Heart left ventricle (tissue), 16 donors: ENCODE measurements around the gene METRNL. TPM values are rescaled to one million over a fixed set of nuclear protein-coding genes. Genes with fewer than 3 reads are reported as not detected.
A peak's percentile ranks its signal among the peaks of the same experiment; 100 is the strongest.

ENCODE experiments used
- ATAC-seq, 4 donors: fragments of 200-7000 bp; cut with Tn5 transposase; one replicate each; pipeline ENCODE4 v1.9.1; 2020 to 2022; ENCODE audit warnings: moderate library complexity in 4 of 4, mild to moderate bottlenecking in 3 of 4, moderate number of reproducible peaks in 1 of 4
- DNase-seq, 5 donors: peaks; one replicate each; pipeline ENCODE4 v3.0.0-alpha.2; 2020
- H3K27ac ChIP-seq, 12 donors: fragments of 200-600 bp; sonication (generic) in 4 of 12; one replicate each; pipeline versions ENCODE4 v1.5.0 to v1.8.0; 2016 to 2022; ENCODE audit warnings: mild to moderate bottlenecking in 2 of 12
- H3K27me3 ChIP-seq, 9 donors: fragments of 200-600 bp; sonication (generic) in 2 of 9; one replicate each; pipeline versions ENCODE4 v1.5.1 to v1.8.0; 2016 to 2022; ENCODE audit warnings: mild to moderate bottlenecking in 3 of 9
- H3K36me3 ChIP-seq, 9 donors: fragments of 200-600 bp; sonication (generic) in 2 of 9; one replicate each; pipeline versions ENCODE4 v1.5.0 to v1.8.0; 2018 to 2022; ENCODE audit warnings: mild to moderate bottlenecking in 2 of 9
- H3K4me1 ChIP-seq, 12 donors: fragments of 200-600 bp; sonication (generic) in 4 of 12; one replicate each; pipeline versions ENCODE4 v1.5.0 to v1.8.0; 2016 to 2022; ENCODE audit warnings: mild to moderate bottlenecking in 3 of 12
- H3K4me3 ChIP-seq, 12 donors: fragments of 200-600 bp; sonication (generic) in 4 of 12; one replicate each; pipeline versions ENCODE4 v1.5.0 to v1.8.0; 2017 to 2022; ENCODE audit warnings: mild to moderate bottlenecking in 9 of 12, moderate library complexity in 4 of 12
- H3K9me3 ChIP-seq, 12 donors: fragments of 200-600 bp; sonication (generic) in 4 of 12; one replicate each; pipeline versions ENCODE4 v1.5.0 to v1.8.0; 2016 to 2022; ENCODE audit warnings: mild to moderate bottlenecking in 1 of 12
- POLR2A ChIP-seq, 2 donors: fragments of 450-650 bp; IDR thresholded peaks; one replicate each; pipeline ENCODE4 v1.6.1; 2017; ENCODE audit warnings: antibody characterized with exemption in 2 of 2, mild to moderate bottlenecking in 2 of 2, moderate library complexity in 2 of 2
- WGBS, 4 donors: extraction: QIAGEN DNeasy Blood & Tissue Kit in 2 of 4; methylation state at CpG; one replicate each; pipeline versions ENCODE4 v1.1.5 to v1.1.7; 2013 to 2018; 5-methylcytosine and 5-hydroxymethylcytosine counted together
- intact Hi-C, 10 donors: fragments of 100-400 bp; cut with DNase I; formaldehyde crosslinking; loops; one replicate each; pipeline versions ENCODE4 v1.11.1 to v1.14.2; 2022
- polyA plus RNA-seq, 2 donors: library from polyadenylated mRNA; stranded (reverse); fragments of 200-250 nt; gene quantifications; one replicate each; pipeline ENCODE4 v1.2.3, GENCODE V29; 2013
- total RNA-seq, 9 donors: library from RNA; depleted of rRNA in 2 of 9; stranded (reverse); fragments of >200 nt in 2 of 9; fragmentation: NEBNext Ultra II Directional in 3 of 9; extraction: Animal tissue kit (Norgen Biotek cat#: 25700) in 3 of 9; gene quantifications; one replicate each; pipeline versions ENCODE4 v1.1.0 to v1.2.4, GENCODE V29; 2016 to 2023
- TF ChIP-seq, protein P1 (sequence below), 12 donors: fragments of 200-600 bp; sonication (generic) in 4 of 12; IDR thresholded peaks; one replicate each; pipeline versions ENCODE4 v1.5.0 to v1.8.0; 2018 to 2022; ENCODE audit warnings: antibody characterized with exemption in 12 of 12, mild to moderate bottlenecking in 5 of 12
- donor health status: ischemic (EF 13 %, LVEDD 7.1; RV severe dilation, severe dysfunction).
- donor health status: healthy with polysubstance abuse.
- donor health status: DM: no; HTN: yes; CAD: no.
- donor health status: DM: no; HTN: no; CAD: no.
- donor health status: ischemic (EF 25% LVEDD 6.9; RV normal size, moderate dysfunction).
- donor health status: ischemic (EF 25% LVEDD 5.7; RV mildly dilated, moderate dysfunction).
- donor health status: healthy.
- donor health status: DM: yes; HTN: yes; CAD: no.
- donor health status: ischemic (EF 35%, LVEDD 5.7; RV mildly dilated, moderate dysfunction).
- donor health status: nonischemic (EF 11% LVEDD 7.7; RV severe dilation, severe dysfunction).
- donor health status: DM: yes; HTN: yes; CAD: no.
- donor health status: PGD.
- donor health status: ischemic (EF 29% LVEDD 5.4; RV normal size, mild dysfunction).
- donor health status: nonischemic (EF 23%, LVEDD 6.1; RV moderate dilation, normal function).

The METRNL gene
- total and polyA plus RNA-seq, 11 donors: 59.4 to 144 (median 79.5) TPM

DNA sequence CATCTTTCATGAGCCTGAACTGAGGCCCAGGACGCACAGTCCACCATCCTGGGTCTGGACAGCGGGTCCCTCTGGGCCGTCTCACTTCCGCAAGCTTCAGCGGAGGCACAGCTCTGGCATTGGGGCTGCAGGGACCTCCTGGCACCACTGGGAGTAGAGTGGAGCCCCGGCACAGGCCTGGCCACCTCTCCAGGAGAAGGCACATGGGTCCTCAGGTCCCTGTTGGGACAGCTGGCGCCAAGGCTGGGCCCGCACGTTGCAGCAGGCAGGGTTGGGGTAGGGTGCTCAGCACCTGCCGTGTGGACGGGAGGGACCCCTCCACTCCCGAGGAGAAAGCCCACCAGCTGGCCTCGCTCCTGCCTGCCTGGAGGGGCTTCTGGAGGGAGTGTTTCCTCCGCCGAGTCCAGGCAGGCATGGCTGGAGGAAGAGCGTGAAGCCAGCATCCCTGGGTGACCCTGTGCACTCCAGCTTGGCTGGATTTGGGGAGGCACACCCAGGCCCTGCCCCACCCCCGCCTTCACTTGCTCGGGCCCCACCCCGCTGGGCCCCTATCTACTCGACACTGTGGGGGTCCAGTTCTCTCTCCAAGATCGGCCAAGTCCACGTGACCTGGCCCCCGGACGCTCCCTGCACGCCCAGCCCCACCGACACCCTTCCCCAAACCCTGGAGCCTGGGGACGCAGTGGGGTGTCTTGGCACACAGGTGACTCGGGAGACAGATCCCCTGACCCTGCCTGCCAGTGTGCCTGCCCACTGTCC, 6.6 kb upstream of the METRNL start:
- intact Hi-C loops: no loop called here
- no peak for TF ChIP-seq POLR2A (IDR thresholded peaks at IDR 0.05)
- TF ChIP-seq, protein P1, sequence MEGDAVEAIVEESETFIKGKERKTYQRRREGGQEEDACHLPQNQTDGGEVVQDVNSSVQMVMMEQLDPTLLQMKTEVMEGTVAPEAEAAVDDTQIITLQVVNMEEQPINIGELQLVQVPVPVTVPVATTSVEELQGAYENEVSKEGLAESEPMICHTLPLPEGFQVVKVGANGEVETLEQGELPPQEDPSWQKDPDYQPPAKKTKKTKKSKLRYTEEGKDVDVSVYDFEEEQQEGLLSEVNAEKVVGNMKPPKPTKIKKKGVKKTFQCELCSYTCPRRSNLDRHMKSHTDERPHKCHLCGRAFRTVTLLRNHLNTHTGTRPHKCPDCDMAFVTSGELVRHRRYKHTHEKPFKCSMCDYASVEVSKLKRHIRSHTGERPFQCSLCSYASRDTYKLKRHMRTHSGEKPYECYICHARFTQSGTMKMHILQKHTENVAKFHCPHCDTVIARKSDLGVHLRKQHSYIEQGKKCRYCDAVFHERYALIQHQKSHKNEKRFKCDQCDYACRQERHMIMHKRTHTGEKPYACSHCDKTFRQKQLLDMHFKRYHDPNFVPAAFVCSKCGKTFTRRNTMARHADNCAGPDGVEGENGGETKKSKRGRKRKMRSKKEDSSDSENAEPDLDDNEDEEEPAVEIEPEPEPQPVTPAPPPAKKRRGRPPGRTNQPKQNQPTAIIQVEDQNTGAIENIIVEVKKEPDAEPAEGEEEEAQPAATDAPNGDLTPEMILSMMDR (IDR thresholded peaks at IDR 0.05): no peak
- Histone ChIP-seq H3K9me3 (no peaks in the 10 kb centered on the region), H3K36me3 (no peaks in the 10 kb centered on the region), H3K27me3 (no peaks in the 10 kb centered on the region), H3K4me3 (no peak overlapping the region), H3K4me1 (peaks cover 0 to 13% (median 1%) of the 10 kb centered on the region in 12 donors), H3K27ac (no peak overlapping the region)
- ATAC-seq (no peak), DNase-seq (no peak)
- 77 to 86% (median 85%) methylated on average over 21 to 28 of the region's 28 CpGs for WGBS, 4 donors

DNA sequence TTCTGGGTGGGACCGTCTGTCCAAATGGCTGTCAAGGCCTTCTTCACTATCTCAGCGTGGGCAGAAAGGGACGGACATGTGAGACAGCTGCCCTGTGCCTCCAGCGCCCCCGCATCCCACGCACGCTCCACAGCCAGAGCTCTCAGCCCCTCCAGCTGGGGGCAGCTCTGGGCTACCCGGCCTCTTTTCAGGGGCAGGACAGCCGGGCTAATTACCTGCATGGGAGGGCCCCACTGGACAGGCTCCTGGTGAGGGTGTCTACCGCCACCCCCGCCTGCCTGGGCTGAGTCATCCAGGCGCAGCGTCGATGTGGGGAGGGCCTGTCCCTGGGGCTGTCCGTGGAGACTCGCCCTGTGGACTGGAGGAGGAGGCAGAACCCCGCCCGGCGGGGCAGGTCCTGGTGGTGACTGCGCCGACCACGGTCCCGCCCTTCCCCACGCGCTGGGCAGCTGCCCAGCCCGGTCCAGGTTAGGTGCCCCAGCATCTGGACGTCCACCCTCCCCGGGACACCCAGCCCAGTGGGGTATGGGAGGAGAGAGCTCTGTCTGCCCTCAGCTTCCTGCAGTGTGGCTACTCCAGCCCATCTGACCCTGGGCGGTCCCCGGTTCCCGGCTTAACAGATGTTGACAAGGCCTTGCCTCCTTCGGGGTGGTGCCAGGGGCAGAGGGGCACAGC, 5.9 kb upstream of the METRNL start:
- intact Hi-C loops: no loop called here
- Histone ChIP-seq H3K9me3 (no peaks in the 10 kb centered on the region), H3K4me1 (peaks cover 0 to 20% (median 5%) of the 10 kb centered on the region in 12 donors), H3K27ac (no peak overlapping the region), H3K27me3 (no peaks in the 10 kb centered on the region), H3K4me3 (no peak overlapping the region), H3K36me3 (no peaks in the 10 kb centered on the region)
- ATAC-seq (peak; percentile 17 to 62 (median 42)), DNase-seq (peak in 2 of 5 donors; percentile 61 to 67)
- TF ChIP-seq, protein P1 (IDR thresholded peaks at IDR 0.05): no peak
- TF ChIP-seq POLR2A (IDR thresholded peaks at IDR 0.05): no peak
- WGBS, 4 donors: 64 to 84% (median 76%) methylated on average over 12 to 32 of the region's 32 CpGs

DNA sequence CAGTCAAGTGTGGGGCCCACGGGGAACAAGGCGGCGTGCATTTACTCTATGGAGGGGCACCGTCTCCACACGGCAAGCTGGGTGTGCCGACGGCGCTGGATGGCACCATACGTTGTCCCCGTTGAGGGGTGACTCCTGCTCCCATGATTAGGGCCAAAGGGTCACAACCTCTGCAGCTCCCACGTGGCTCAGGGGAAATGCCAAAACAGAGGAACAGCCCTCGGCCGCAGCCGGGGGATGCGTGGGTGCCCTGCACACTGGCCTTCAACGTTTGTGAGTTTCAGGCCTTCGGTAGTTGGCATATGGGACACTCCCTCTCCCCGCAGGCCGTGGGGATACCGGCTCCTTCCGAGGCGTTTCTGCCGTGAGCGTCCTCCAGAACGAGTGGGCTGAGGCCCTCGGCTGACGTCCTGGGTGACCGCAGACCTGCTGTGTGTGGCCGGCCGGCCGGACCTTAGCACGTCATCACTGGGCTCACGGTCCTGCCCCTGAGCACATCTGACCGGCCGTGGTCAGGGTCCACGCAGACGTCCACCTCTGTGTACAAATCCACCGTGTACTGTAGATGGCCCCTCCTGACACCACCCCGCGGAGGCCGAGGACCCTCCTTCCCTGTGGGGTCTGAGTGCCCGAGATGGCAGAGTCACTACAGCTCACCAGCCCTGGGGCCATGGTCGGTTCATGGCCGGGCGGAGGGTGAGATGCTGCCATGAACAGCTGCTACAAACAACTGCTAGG, 4.8 kb upstream of the METRNL start:
- intact Hi-C loops: no loop called here
- Histone ChIP-seq H3K4me1 (peaks cover 0 to 26% (median 11%) of the 10 kb centered on the region in 12 donors), H3K9me3 (no peaks in the 10 kb centered on the region), H3K27ac (no peak overlapping the region), H3K36me3 (no peaks in the 10 kb centered on the region), H3K4me3 (no peak overlapping the region), H3K27me3 (no peaks in the 10 kb centered on the region)
- ATAC-seq (no peak), DNase-seq (no peak)
- TF ChIP-seq POLR2A (IDR thresholded peaks at IDR 0.05): no peak
- TF ChIP-seq, protein P1 (IDR thresholded peaks at IDR 0.05): no peak
- WGBS, 4 donors: 87 to 93% (median 89%) methylated on average over 23 to 45 of the region's 45 CpGs
